Heart right ventricle (tissue), 16 donors: ENCODE results near the gene RCAN3. TPM values are rescaled to one million over a fixed set of nuclear protein-coding genes. Genes with fewer than 3 reads are reported as not detected.

Experiments used
- ATAC-seq, 8 donors: fragments of 200-7000 bp; cut with Tn5 transposase; one replicate each; pipeline ENCODE4 v1.9.1; 2020; ENCODE audit warnings: mild to moderate bottlenecking in 8 of 8, moderate library complexity in 8 of 8, moderate number of reproducible peaks in 1 of 8
- DNase-seq, 2 donors: peaks; one replicate each; pipeline ENCODE4 v3.0.0-alpha.2; 2020
- H3K27ac ChIP-seq, 10 donors: fragments of 200-600 bp; sonication (generic) in 2 of 10; one replicate each; pipeline versions ENCODE4 v1.5.0 to v1.8.0; 2020 to 2022; ENCODE audit warnings: mild to moderate bottlenecking in 3 of 10
- H3K27me3 ChIP-seq, 7 donors: fragments of 200-600 bp; one replicate each; pipeline ENCODE4 v1.8.0; 2021 to 2022; ENCODE audit warnings: mild to moderate bottlenecking in 2 of 7
- H3K36me3 ChIP-seq, 9 donors: fragments of 200-600 bp; sonication (generic) in 1 of 9; one replicate each; pipeline versions ENCODE4 v1.5.0 to v1.8.0; 2020 to 2022; ENCODE audit warnings: mild to moderate bottlenecking in 2 of 9
- H3K4me1 ChIP-seq, 9 donors: fragments of 200-600 bp; sonication (generic) in 1 of 9; one replicate each; pipeline versions ENCODE4 v1.5.0 to v1.8.0; 2020 to 2022; ENCODE audit warnings: mild to moderate bottlenecking in 4 of 9
- H3K4me3 ChIP-seq, 10 donors: fragments of 200-600 bp; sonication (generic) in 2 of 10; one replicate each; pipeline versions ENCODE4 v1.5.0 to v1.8.0; 2020 to 2022; ENCODE audit warnings: mild to moderate bottlenecking in 7 of 10, moderate library complexity in 2 of 10
- H3K9me3 ChIP-seq, 11 donors: fragments of 200-600 bp in 10 of 11; sonication (generic) in 2 of 11; one replicate each; pipeline versions ENCODE4 v1.5.0 to v1.8.0; 2013 to 2022; ENCODE audit warnings: mild to moderate bottlenecking in 2 of 11, control low read depth in 1 of 11, moderate library complexity in 1 of 11
- CTCF ChIP-seq, 9 donors: fragments of 200-600 bp; sonication (generic) in 2 of 9; IDR thresholded peaks; one replicate each; pipeline versions ENCODE4 v1.5.0 to v1.8.0; 2021 to 2022; ENCODE audit warnings: antibody characterized with exemption in 9 of 9, mild to moderate bottlenecking in 5 of 9, moderate library complexity in 1 of 9
- WGBS, 2 donors: extraction: QIAGEN DNeasy Blood & Tissue Kit; methylation state at CpG; one replicate each; pipeline ENCODE4 v1.1.7; 2013; ENCODE audit warnings: inconsistent platforms in 1 of 2; 5-methylcytosine and 5-hydroxymethylcytosine counted together
- intact Hi-C, 10 donors: fragments of 100-400 bp; cut with DNase I; formaldehyde crosslinking; loops; one replicate each; pipeline versions ENCODE4 v1.11.1 to v1.14.2; 2022
- polyA plus RNA-seq, 2 donors: library from polyadenylated mRNA; stranded (reverse); fragments of 200-250 nt; gene quantifications; one replicate each; pipeline ENCODE4 v1.2.3, GENCODE V29; 2013
- total RNA-seq, 10 donors: library from RNA; stranded (reverse); fragmentation: NEBNext Ultra II Directional in 3 of 10; extraction: Animal tissue kit (Norgen Biotek cat#: 25700) in 3 of 10; gene quantifications; one replicate each; pipeline versions ENCODE4 v1.2.1 to v1.2.4, GENCODE V29; 2021 to 2023
- donor health status: Arrhythmogenic right ventricular cardiomyopathy.
- donor health status: ischemic (EF 13 %, LVEDD 7.1; RV severe dilation, severe dysfunction).
- donor health status: healthy with polysubstance abuse.
- donor health status: DM: no; HTN: yes; CAD: no.
- donor health status: DM: no; HTN: no; CAD: no.
- donor health status: ischemic (EF 25% LVEDD 6.9; RV normal size, moderate dysfunction).
- donor health status: ischemic (EF 25% LVEDD 5.7; RV mildly dilated, moderate dysfunction).
- donor health status: healthy.
- donor health status: DM: yes; HTN: yes; CAD: no.
- donor health status: Ischemic cardiomyopathy.
- donor health status: ischemic (EF 35%, LVEDD 5.7; RV mildly dilated, moderate dysfunction).
- donor health status: nonischemic (EF 11% LVEDD 7.7; RV severe dilation, severe dysfunction).
- donor health status: DM: yes; HTN: yes; CAD: no.
- donor health status: PGD.
- donor health status: ischemic (EF 29% LVEDD 5.4; RV normal size, mild dysfunction).
- donor health status: nonischemic (EF 23%, LVEDD 6.1; RV moderate dilation, normal function).

The RCAN3 gene
- total and polyA plus RNA-seq, 12 donors: 2.3 to 7.9 (median 5.5) TPM

- Histone ChIP-seq H3K4me1 (peaks cover 0 to 18% (median 11%) of the 10 kb centered on the region in 9 donors), H3K27ac (no peak overlapping the region), H3K9me3 (peaks cover 0 to 3% (median 0%) of the 10 kb centered on the region in 11 donors), H3K27me3 (peaks cover 0 to 9% (median 0%) of the 10 kb centered on the region in 7 donors), H3K36me3 (no peaks in the 10 kb centered on the region), H3K4me3 (no peak overlapping the region)
- intact Hi-C loops: no loop called here
- DNase-seq (no peak), ATAC-seq (no peak)
- 88 to 92% methylated on average over 12 of the region's 12 CpGs for WGBS, 2 donors
- no peak for TF ChIP-seq CTCF (IDR thresholded peaks at IDR 0.05)
Observed at GRCh38 chr1:24498589-24498988, 4.0 kb upstream of the RCAN3 start.

DNA sequence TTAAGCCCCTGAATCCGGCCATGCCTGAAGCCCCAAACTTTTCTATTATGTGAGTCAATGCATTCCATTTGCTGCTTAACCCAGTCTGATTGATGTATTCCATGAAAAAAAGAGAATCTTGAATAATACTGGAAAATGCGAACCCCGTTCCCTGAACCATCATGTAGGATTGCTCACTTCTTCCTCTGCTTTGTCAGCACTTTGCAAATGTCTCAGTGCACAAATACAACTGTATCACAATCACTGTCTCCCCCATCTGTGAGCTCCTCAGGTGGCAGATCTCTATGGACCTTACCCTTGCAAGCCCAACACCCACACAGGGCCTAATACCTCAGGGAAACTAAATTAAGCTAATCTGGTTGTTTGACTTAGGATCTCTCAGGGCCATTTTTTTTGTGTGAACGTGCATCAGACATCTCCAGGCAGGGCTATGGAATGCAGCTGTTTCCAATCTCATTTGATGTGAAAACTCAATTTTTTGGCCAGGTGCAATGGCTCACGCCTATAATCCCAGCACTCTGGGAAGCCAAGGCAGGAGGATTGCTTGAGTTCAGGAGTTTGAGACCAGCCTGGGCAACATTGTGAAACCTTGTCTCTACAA lies 2.1 kb upstream of the RCAN3 start:
- Histone ChIP-seq H3K27me3 (peaks cover 0 to 7% (median 0%) of the 10 kb centered on the region in 7 donors), H3K36me3 (no peaks in the 10 kb centered on the region), H3K27ac (no peak overlapping the region), H3K4me3 (no peak overlapping the region), H3K4me1 (peaks cover 0 to 20% (median 18%) of the 10 kb centered on the region in 9 donors), H3K9me3 (peaks cover 0 to 3% (median 0%) of the 10 kb centered on the region in 11 donors)
- ATAC-seq (no peak), DNase-seq (no peak)
- WGBS, 2 donors: 84 to 86% methylated on average over 5 of the region's 5 CpGs
- TF ChIP-seq CTCF (IDR thresholded peaks at IDR 0.05): no peak
- intact Hi-C loops: loop anchor here in 4 of 10 donors (5.0 to 10.0 kb wide), 3 partner anchors 48 to 86 kb away; partner anchors contain the start of genes NIPAL3 (in 3 of the 4) and STPG1 (in 2 of the 4)

- H3K4me1 ChIP-seq: peaks cover 0 to 20% (median 18%) of the 10 kb centered on the region in 9 donors
- no peaks in the 10 kb centered on the region for H3K36me3 ChIP-seq
- peak overlapping the region; percentile 40 to 87 (median 76) for H3K4me3 ChIP-seq
- no peak for TF ChIP-seq CTCF (IDR thresholded peaks at IDR 0.05)
- H3K27ac ChIP-seq: peak overlapping the region in 8 of 10 donors; percentile 71 to 92 (median 88)
- peak in 1 of 8 donors; percentile 5 for ATAC-seq
- no peaks in the 10 kb centered on the region for H3K9me3 ChIP-seq
- H3K27me3 ChIP-seq: peaks cover 0 to 4% (median 0%) of the 10 kb centered on the region in 7 donors
- 53 to 59% methylated on average over 16 of the region's 16 CpGs for WGBS, 2 donors
- intact Hi-C loops: loop anchor here in 6 of 10 donors (1.0 to 10.0 kb wide), 6 partner anchors 27 to 87 kb away; partner anchors contain the start of genes NIPAL3 (in 3 of the 6) and STPG1 (in 2 of the 6)
- DNase-seq: peak in 1 of 2 donors; percentile 6
Observed at GRCh38 chr1:24501371-24502064, 1.1 kb upstream of the RCAN3 start.

DNA sequence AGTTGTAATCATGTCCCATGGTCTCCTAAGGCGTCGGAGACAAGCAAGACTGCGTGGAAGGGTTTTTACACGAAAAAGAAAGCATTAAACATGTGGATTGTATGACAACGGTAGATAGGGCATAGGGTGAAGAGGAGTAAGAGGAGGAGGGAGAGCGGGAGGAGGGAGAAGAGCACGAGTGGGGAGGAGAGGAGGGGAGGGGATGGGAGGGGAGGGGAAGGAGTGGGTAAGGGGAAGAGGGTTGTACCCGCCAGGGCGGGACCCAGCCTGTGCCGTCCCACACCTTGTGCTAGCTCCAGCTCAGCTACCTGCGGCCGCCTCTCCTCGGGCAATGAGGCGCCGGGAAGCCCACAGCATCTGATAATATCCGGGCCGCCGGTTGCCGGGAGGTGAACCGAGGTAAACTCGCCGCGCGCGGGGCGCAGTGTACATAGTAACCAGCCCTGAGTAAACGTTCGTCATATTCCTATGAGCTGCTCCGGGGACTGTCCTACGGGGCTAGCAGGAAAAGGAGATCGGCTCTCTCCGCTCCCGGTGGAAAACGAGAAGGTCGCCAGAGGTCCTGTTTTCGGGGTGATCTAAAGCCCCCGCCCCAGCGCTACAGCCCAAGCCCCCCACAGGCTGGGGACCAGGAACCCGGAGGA lies 449 bp upstream of the RCAN3 start:
- no peak for TF ChIP-seq CTCF (IDR thresholded peaks at IDR 0.05)
- peaks cover 0 to 23% (median 20%) of the 10 kb centered on the region in 9 donors for H3K4me1 ChIP-seq

More for the DNA sequence above, 449 bp upstream of the RCAN3 start:
- Histone ChIP-seq H3K27ac (peak overlapping the region; percentile 60 to 92 (median 88)), H3K9me3 (no peaks in the 10 kb centered on the region), H3K4me3 (peak overlapping the region; percentile 40 to 87 (median 76)), H3K36me3 (no peaks in the 10 kb centered on the region), H3K27me3 (peaks cover 0 to 4% (median 0%) of the 10 kb centered on the region in 7 donors)
- ATAC-seq (peak; percentile 60 to 80 (median 74)), DNase-seq (peak; percentile 60 to 65)
- 2% methylated on average over 39 of the region's 39 CpGs for WGBS, 2 donors
- intact Hi-C loops: loop anchor here in 6 of 10 donors (1.0 to 10.0 kb wide), 6 partner anchors 27 to 87 kb away; partner anchors contain the start of genes NIPAL3 (in 3 of the 6) and STPG1 (in 2 of the 6)
